IPS-20b (cell line): ENCODE data around the gene JAKMIP1.

Experiments
- H3K27ac ChIP-seq: one replicate; pipeline ENCODE4 v1.5.1; 2013; ENCODE audit warnings: low read length
- H3K27me3 ChIP-seq: 2 replicates; pipeline ENCODE4 v1.6.1; 2013; ENCODE audit warnings: mild to moderate bottlenecking, low read length, inconsistent platforms; ENCODE audit not compliant: insufficient read depth
- H3K36me3 ChIP-seq: 2 replicates; pipeline ENCODE4 v1.6.1; 2013; ENCODE audit warnings: low read depth, mild to moderate bottlenecking, inconsistent platforms, low read length, moderate library complexity; ENCODE audit not compliant: insufficient read depth
- H3K4me1 ChIP-seq: 2 replicates; pipeline ENCODE4 v1.6.1; 2013; ENCODE audit warnings: mild to moderate bottlenecking, control low read depth, inconsistent platforms, low read length, moderate library complexity; ENCODE audit not compliant: insufficient read depth
- H3K4me3 ChIP-seq: 2 replicates; pipeline ENCODE4 v1.5.1; 2013; ENCODE audit warnings: mild to moderate bottlenecking, low read length, inconsistent platforms
- H3K9ac ChIP-seq: 2 replicates; pipeline ENCODE4 v1.6.1; 2013; ENCODE audit warnings: low read depth, mild to moderate bottlenecking, inconsistent platforms, low read length, moderate library complexity
- H3K9me3 ChIP-seq: 2 replicates; pipeline ENCODE4 v1.6.1; 2013; ENCODE audit warnings: mild to moderate bottlenecking, low read depth, low read length, inconsistent platforms; ENCODE audit not compliant: insufficient read depth

The JAKMIP1 gene

GRCh38 chr4:6047130-6047673 lies 153.1 kb downstream of the JAKMIP1 start:
- Histone ChIP-seq H3K27me3 (no peaks in the 10 kb centered on the region), H3K9me3 (no peaks in the 10 kb centered on the region), H3K36me3 (no peaks in the 10 kb centered on the region), H3K4me3 (no peak overlapping the region), H3K27ac (no peak overlapping the region), H3K9ac (no peak overlapping the region), H3K4me1 (no peaks in the 10 kb centered on the region)

- Histone ChIP-seq H3K27me3 (no peaks in the 10 kb centered on the region), H3K27ac (no peak overlapping the region), H3K9me3 (no peaks in the 10 kb centered on the region), H3K4me1 (no peaks in the 10 kb centered on the region), H3K36me3 (no peaks in the 10 kb centered on the region), H3K4me3 (no peak overlapping the region), H3K9ac (no peak overlapping the region)
These were observed 153.7 kb downstream of the JAKMIP1 start for GRCh38 chr4:6046526-6047129.

- Histone ChIP-seq H3K9ac (no peak overlapping the region), H3K4me3 (no peak overlapping the region), H3K27me3 (0 out of 2 replicates have a peak, but pooled peaks cover 5% of the 10 kb centered on the region), H3K36me3 (no peaks in the 10 kb centered on the region), H3K27ac (no peak overlapping the region), H3K4me1 (no peaks in the 10 kb centered on the region), H3K9me3 (no peaks in the 10 kb centered on the region)
These were observed 155.5 kb downstream of the JAKMIP1 start for GRCh38 chr4:6044805-6045204.

GRCh38 chr4:6044276-6044675 lies 156.1 kb downstream of the JAKMIP1 start:
- no peaks in the 10 kb centered on the region for H3K9me3 ChIP-seq
- no peaks in the 10 kb centered on the region for H3K36me3 ChIP-seq
- H3K27me3 ChIP-seq = peaks cover 8% of the 10 kb centered on the region; the same call in 1 of the 2 replicates
- no peak overlapping the region for H3K4me3 ChIP-seq
- H3K27ac ChIP-seq = no peak overlapping the region
- no peaks in the 10 kb centered on the region for H3K4me1 ChIP-seq
- H3K9ac ChIP-seq = no peak overlapping the region

- peaks cover 8% of the 10 kb centered on the region; the same call in 1 of the 2 replicates for H3K27me3 ChIP-seq
- H3K9ac ChIP-seq = no peak overlapping the region
- H3K4me3 ChIP-seq = no peak overlapping the region
- H3K9me3 ChIP-seq = no peaks in the 10 kb centered on the region
- no peaks in the 10 kb centered on the region for H3K4me1 ChIP-seq
- no peak overlapping the region for H3K27ac ChIP-seq
- H3K36me3 ChIP-seq = no peaks in the 10 kb centered on the region
These were observed 156.5 kb downstream of the JAKMIP1 start for GRCh38 chr4:6043843-6044242.

- H3K27ac ChIP-seq = no peak overlapping the region
These were observed 157.2 kb downstream of the JAKMIP1 start for GRCh38 chr4:6043188-6043587.

GRCh38 chr4:6042293-6043063 lies 157.9 kb downstream of the JAKMIP1 start:
- H3K4me1 ChIP-seq = no peaks in the 10 kb centered on the region
- H3K9ac ChIP-seq = no peak overlapping the region
- H3K9me3 ChIP-seq = no peaks in the 10 kb centered on the region
- no peak overlapping the region for H3K4me3 ChIP-seq
- no peaks in the 10 kb centered on the region for H3K36me3 ChIP-seq
- H3K27me3 ChIP-seq = peaks cover 8% of the 10 kb centered on the region; the same call in 1 of the 2 replicates
- no peak overlapping the region for H3K27ac ChIP-seq

More at GRCh38 chr4:6043188-6043587, 157.2 kb downstream of the JAKMIP1 start:
- Histone ChIP-seq H3K36me3 (no peaks in the 10 kb centered on the region), H3K4me3 (no peak overlapping the region), H3K9ac (no peak overlapping the region), H3K9me3 (no peaks in the 10 kb centered on the region), H3K27me3 (peaks cover 8% of the 10 kb centered on the region; the same call in 1 of the 2 replicates), H3K4me1 (no peaks in the 10 kb centered on the region)

- Histone ChIP-seq H3K9ac (no peak overlapping the region), H3K4me3 (no peak overlapping the region)
These were observed 158.5 kb downstream of the JAKMIP1 start for GRCh38 chr4:6041800-6042199.

GRCh38 chr4:6038711-6039110 lies 161.6 kb downstream of the JAKMIP1 start:
- peaks cover 8% of the 10 kb centered on the region; the same call in 1 of the 2 replicates for H3K27me3 ChIP-seq
- H3K4me3 ChIP-seq = no peak overlapping the region
- H3K4me1 ChIP-seq = no peaks in the 10 kb centered on the region
- H3K9me3 ChIP-seq = no peaks in the 10 kb centered on the region
- H3K36me3 ChIP-seq = no peaks in the 10 kb centered on the region
- H3K9ac ChIP-seq = no peak overlapping the region
- H3K27ac ChIP-seq = no peak overlapping the region

More at GRCh38 chr4:6041800-6042199, 158.5 kb downstream of the JAKMIP1 start:
- peaks cover 8% of the 10 kb centered on the region; the same call in 1 of the 2 replicates for H3K27me3 ChIP-seq
- no peaks in the 10 kb centered on the region for H3K9me3 ChIP-seq
- no peaks in the 10 kb centered on the region for H3K36me3 ChIP-seq
- no peak overlapping the region for H3K27ac ChIP-seq
- H3K4me1 ChIP-seq = no peaks in the 10 kb centered on the region

- Histone ChIP-seq H3K36me3 (no peaks in the 10 kb centered on the region), H3K4me3 (no peak overlapping the region), H3K9me3 (no peaks in the 10 kb centered on the region), H3K9ac (no peak overlapping the region), H3K27ac (no peak overlapping the region), H3K4me1 (no peaks in the 10 kb centered on the region), H3K27me3 (peaks cover 8% of the 10 kb centered on the region; the same call in 1 of the 2 replicates)
These were observed 164.6 kb downstream of the JAKMIP1 start for GRCh38 chr4:6035786-6036185.

GRCh38 chr4:6033381-6033780 lies 167.0 kb downstream of the JAKMIP1 start:
- Histone ChIP-seq H3K36me3 (no peaks in the 10 kb centered on the region), H3K4me3 (no peak overlapping the region), H3K27me3 (no peaks in the 10 kb centered on the region), H3K9me3 (no peaks in the 10 kb centered on the region), H3K9ac (no peak overlapping the region), H3K27ac (no peak overlapping the region), H3K4me1 (peaks cover 10% of the 10 kb centered on the region)
